Eye (tissue), 1 donor: ENCODE data around the gene CCM2.

ENCODE experiments used
- DNase-seq: peaks from one replicate; pipeline ENCODE4 v3.0.0-alpha.2; 2015

The CCM2 gene

DNA sequence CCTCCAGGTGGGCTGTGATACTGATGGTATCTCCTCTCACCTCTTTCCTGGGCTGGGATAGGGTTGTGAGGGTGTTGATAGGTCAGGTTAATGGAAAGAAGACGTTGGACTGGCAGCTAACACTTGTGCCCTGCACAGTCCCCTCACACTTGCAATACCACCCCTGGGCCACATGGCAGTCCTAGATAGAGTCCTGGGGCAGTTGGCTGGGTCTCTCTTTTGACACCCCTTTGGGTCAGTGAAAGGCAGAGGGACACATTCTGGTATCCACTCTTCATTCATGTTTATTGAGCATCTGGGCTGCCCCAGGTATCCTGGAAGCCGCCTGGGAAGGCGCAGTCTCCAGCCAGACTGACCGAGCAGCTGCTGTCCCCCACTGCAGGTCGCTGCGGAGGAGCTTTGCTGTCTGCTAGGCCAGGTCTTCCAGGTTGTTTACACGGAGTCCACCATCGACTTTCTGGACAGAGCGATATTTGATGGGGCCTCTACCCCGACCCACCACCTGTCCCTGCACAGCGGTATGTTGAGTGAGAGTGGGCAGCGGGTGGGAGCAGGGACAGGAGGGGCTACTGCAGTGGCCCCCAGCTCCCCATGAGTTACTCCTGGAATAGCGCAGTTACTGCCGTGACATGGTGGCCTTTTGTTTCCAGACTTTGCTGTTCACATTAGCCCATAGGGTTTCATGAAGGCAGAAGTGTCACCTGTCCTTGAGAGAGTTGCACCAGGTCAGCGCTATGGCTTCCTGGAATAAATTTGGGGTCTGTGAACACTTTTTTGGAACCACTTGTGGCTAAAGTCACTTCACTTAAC is 69.6 kb downstream of the CCM2 start:
- no peak for DNase-seq

DNA sequence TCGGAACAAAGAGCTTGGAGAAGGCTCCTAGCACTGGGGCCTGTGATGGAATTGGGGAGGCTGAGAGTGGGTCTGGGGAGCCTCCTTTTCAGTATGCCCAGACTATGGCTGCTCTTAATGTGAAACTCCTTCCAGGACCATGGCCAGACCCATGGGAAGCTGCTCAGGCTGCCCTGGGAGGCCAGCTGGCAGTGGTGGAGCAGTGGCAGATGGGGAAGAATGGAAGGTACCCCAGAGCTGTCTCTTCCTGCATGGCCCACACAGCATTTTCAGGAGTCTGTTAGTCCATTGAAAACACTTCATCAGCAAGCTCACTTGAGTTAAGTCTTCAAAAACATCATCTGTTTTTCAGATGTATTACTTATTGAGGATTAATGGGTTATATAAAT is 70.2 kb downstream of the CCM2 start:
- DNase-seq: no peak

GRCh38 chr7:45071528-45071927 is 71.5 kb downstream of the CCM2 start:
- no peak for DNase-seq

DNA sequence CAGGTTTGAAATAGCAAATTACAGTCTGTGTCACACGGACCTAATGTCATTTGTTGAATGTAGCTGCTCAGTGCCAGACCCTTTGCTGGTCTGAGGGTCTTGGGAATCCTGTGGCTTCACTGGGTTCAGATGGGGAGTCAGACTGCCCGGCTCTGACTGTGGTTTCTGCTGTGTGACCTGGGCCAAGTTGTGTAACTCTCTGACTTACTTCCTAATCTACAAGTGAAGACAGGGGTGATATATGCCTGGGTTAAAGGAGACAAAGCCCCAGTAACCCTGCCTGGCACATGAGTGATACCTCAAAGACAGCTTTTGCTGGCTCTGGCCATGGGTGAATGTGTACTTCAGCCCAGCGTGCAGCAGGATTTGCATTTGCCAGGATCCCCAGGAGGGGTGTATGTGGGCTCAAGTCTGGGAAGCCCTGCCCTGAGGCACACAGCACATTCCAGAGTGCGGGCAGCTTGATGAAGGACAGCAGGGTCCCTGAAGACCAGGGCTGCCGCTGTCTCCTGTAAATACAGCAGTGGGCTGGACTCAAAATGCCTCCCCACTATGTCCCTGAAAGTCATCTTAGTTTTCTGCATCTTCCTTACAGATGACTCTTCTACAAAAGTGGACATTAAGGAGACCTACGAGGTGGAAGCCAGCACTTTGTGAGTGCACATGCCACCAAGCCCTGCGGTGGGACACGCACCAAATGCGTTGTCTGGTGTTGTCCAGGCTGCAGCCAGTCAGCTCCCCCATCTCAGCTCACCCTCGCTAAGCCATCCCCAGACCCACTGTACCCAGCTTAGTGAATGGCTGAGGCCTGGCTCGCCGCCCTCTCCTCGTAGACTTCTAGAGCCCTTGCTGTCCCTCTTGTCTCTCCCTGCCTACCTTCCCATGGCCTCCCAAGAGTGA is 72.4 kb downstream of the CCM2 start:
- DNase-seq: no peak

- DNase-seq: peak; percentile 21
These were observed 73.2 kb downstream of the CCM2 start for GRCh38 chr7:45073031-45073785.

DNA sequence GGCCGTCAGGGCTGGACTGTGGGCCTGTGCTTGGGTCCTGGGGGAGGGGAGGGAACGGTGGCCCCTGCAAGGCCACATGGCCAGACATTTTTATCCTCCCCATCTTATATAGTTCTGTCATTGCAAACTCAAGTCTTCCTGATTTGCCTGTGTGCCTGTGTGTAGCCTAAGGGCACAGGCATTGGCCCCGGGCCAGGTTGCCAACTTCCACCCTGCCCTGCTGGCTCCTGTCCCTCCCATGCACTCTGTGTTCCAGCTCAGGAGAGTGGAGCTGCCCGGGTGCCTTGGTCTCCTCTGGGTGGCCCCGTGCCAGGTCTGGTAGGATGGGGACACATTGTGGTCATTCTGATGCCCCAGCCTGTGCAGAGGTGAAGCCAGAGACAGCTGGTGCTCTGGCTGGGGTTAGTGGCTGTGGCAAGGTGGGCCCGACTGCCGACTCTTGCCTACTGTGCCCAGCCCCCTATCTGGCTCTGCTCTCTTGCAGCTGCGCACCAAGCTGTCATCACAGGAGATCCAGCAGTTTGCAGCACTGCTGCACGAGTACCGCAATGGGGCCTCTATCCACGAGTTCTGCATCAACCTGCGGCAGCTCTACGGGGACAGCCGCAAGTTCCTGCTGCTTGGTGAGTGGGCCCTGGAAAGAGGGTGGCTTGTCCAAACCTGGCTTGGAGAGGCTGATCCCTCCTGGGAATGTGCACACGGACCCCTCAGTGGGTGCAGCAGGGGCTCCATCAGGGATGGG is 74.0 kb downstream of the CCM2 start:
- DNase-seq: no peak

DNA sequence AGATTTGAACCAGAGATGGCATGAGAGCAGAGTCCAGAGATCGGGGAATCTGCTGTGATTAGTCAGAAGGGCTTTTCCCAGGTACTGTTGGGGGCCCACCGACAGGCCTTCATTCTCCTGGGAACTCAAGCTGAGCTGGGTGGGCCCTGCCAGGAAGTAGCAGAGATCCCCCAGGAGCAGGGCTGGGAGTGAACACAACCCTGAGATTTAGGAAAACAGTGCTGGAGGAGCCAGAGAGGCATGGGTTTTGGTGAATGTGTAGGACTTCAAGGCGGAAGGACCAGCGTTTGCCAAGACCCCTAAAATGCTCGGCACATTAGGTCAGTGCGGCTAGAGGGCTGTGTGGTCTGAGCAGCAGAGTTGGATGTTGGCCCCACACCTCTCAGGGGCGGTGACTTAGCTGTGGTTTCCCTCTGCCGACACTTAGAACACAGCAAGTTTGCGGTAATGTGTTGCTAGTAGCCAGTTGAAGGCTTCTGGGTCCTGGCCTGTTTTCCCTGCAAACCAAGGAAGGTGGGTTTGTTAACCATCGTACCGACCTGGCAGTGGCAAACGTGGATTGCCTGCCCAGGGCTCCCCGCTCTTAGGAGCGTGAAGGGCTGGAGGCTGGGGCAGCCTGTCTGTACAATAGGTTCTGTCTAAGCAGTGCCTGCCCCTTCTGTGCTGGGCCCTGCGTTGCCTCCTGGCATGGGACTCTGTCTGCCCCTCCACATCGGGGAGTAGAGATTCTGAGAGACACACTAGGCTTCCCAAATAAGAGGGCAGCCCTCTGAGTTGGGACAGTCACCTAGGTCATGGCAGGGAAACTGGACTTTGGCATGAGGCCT is 74.7 kb downstream of the CCM2 start:
- DNase-seq: no peak

- no peak for DNase-seq
These were observed 75.3 kb downstream of the CCM2 start for GRCh38 chr7:45075355-45075644.

- no peak for DNase-seq
These were observed 76.1 kb downstream of the CCM2 start for GRCh38 chr7:45075871-45076796.

- no peak for DNase-seq
These were observed 76.9 kb downstream of the CCM2 start for GRCh38 chr7:45076946-45077345.

- DNase-seq: no peak
These were observed 77.6 kb downstream of the CCM2 start for GRCh38 chr7:45077579-45077978.

DNA sequence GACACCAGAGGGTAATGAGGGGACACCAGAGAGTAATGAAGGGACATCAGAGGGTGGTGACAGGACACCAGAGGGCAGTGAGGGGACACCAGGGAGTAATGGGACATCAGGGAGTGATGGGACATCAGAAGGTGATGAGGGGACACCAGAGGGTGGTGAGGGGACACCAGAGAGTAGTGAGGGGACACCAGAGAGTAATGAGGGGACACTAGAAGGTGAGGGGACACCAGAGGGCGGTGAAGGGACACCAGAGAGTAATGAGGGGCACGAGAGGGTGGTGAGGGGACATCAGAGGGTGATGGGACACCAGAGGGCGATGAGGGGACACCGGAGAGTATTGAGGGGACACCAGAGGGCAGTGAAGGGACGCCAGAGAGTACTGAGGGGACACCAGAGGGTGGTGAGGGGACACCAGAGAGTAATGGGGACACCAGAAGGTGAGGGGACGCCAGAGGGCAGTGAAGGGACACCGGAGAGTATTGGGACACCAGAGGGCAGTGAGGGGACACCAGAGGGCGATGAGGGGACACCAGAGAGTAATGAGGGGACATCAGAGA is 78.2 kb downstream of the CCM2 start:
- DNase-seq: no peak

DNA sequence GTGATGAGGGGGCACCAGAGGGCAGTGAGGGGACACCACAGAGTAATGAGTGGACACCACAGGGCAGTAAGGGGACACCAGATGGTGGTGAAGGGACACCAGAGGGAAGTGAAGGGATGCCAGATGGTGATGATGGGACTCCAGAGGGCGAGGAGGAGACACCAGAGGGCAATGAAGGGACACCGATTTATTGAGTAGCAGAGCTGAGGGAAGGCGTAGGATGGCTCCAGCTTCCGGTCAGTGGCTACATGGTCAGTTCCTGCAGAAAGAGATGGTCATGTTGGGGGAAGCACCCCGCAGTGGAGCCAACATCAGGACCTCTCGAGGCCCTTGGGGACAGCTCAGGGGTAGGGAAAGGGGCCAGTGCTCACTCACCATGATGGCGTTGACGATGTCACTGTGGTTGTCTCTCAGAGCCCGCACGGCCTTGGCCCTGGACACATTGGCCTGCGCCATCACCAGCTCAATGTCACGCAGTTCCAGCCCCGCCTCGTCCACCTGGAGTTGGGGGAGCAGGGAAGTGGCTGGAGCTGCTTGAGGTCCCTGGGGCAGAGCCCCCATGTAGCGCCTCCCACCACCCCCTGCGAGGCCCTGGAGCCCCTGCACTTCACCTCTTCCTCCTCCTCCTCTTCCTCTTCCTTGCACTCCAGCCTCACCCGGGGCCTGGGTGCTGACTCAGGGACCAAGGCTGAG is 80.4 kb downstream of the CCM2 start:
- DNase-seq: peak; percentile 18

GRCh38 chr7:45080958-45081669 is 81.1 kb downstream of the CCM2 start:
- no peak for DNase-seq

- DNase-seq: no peak
These were observed 81.6 kb downstream of the CCM2 start for GRCh38 chr7:45081670-45081974.

- DNase-seq: no peak
These were observed 82.2 kb downstream of the CCM2 start for GRCh38 chr7:45082031-45082830.

- DNase-seq: no peak
These were observed 82.9 kb downstream of the CCM2 start for GRCh38 chr7:45082831-45083331.

DNA sequence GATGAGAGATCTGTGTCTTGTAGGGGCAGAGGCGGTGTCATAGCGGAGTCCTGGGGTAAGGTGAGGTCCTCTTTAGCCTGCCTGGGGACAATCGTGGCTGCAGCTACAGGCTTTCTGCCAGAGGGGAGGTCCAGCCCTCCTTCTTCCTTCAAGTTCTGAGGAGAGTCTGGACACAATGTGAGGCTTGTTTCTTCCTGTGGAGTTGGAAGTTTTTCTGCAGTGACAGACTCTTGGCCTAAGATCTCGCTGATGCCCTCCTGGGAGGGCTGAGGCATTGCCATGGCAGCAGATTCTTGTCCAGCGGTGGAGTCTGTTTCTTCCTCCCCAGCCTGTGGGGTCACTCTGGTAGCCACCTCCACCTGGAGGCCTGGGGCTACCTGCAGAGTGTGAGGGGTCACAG is 84.3 kb downstream of the CCM2 start:
- no peak for DNase-seq
